IMR-90 (cell line): ENCODE data around the gene PRKCH. TPM values are rescaled to one million over a fixed set of nuclear protein-coding genes. Genes with fewer than 3 reads are reported as not detected.

Experiments
- ATAC-seq: fragments of 200-7000 bp; cut with Tn5 transposase; 2 replicates; pipeline ENCODE4 v1.9.1; 2020; ENCODE audit warnings: low read depth, mild to moderate bottlenecking, moderate library complexity
- BruUV-seq: library from RNA; stranded (reverse); fragments of 400-500 nt; replicated peaks from 2 replicates; lab custom pipeline; 2021; lab: Mats Ljungman, UMichigan
- CTCF ChIA-PET: fragments of 300-600 bp; formaldehyde crosslinking; extraction: SDS; loops from one replicate; lab custom pipeline; 2021; ENCODE audit warnings: antibody characterized with exemption; lab: Yijun Ruan, JAX
- POLR2A ChIA-PET: fragments of 300-600 bp; sonication (Branson Sonifier 250); formaldehyde crosslinking; loops from one replicate; lab custom pipeline; 2022; ENCODE audit warnings: antibody characterized with exemption; ENCODE audit not compliant: unreplicated experiment; lab: Charles Lee
- DNase-seq: peaks from one replicate; pipeline ENCODE4 v3.0.0; 2013
- H2AFZ ChIP-seq: replicated peaks from 2 replicates; pipeline ENCODE3; 2013; ENCODE audit warnings: low read length, mild to moderate bottlenecking; ENCODE audit not compliant: poor library complexity
- H2AK5ac ChIP-seq: 2 replicates; pipeline ENCODE4 v1.6.1; 2013; ENCODE audit warnings: low read depth, low read length, inconsistent platforms
- H2AK9ac ChIP-seq: replicated peaks from 2 replicates; pipeline ENCODE3; 2013; ENCODE audit warnings: mild to moderate bottlenecking, low read depth, low read length, moderate library complexity; ENCODE audit not compliant: poor library complexity
- H2BK120ac ChIP-seq: 2 replicates; pipeline ENCODE4 v1.6.1; 2013; ENCODE audit warnings: low read depth, low read length, inconsistent platforms
- H2BK15ac ChIP-seq: 3 replicates; pipeline ENCODE4 v1.6.1; 2013; ENCODE audit warnings: low read depth, low read length, inconsistent platforms
- H2BK20ac ChIP-seq: 2 replicates; pipeline ENCODE4 v1.6.1; 2013; ENCODE audit warnings: low read depth, mild to moderate bottlenecking, inconsistent platforms, low read length, moderate library complexity
- H2BK5ac ChIP-seq: 2 replicates; pipeline ENCODE4 v1.6.1; 2013; ENCODE audit warnings: mild to moderate bottlenecking, low read depth, low read length, inconsistent platforms; ENCODE audit not compliant: poor library complexity, severe bottlenecking
- H3K14ac ChIP-seq: replicated peaks from 2 replicates; pipeline ENCODE4 v1.6.1; 2013; ENCODE audit warnings: low read depth, low read length, inconsistent platforms
- H3K18ac ChIP-seq: 2 replicates; pipeline ENCODE4 v1.6.1; 2013; ENCODE audit warnings: low read depth, low read length, control low read depth
- H3K23ac ChIP-seq: 2 replicates; pipeline ENCODE4 v1.6.1; 2013; ENCODE audit warnings: low read depth, low read length, inconsistent platforms
- H3K27ac ChIP-seq: 2 replicates; pipeline ENCODE4 v1.5.1; 2013; ENCODE audit warnings: mild to moderate bottlenecking, control low read depth, low read length; ENCODE audit not compliant: insufficient read depth
- H3K27me3 ChIP-seq: 2 replicates; pipeline ENCODE4 v1.6.1; 2013; ENCODE audit warnings: low read length; ENCODE audit not compliant: control insufficient read depth, insufficient read depth
- H3K36me3 ChIP-seq: 2 replicates; pipeline ENCODE4 v1.6.1; 2013; ENCODE audit warnings: low read length, mixed read lengths; ENCODE audit not compliant: control insufficient read depth, insufficient read depth
- H3K4ac ChIP-seq: 2 replicates; pipeline ENCODE4 v1.6.1; 2013; ENCODE audit warnings: low read depth, low read length, inconsistent platforms
- H3K4me1 ChIP-seq: 2 replicates; pipeline ENCODE4 v1.6.1; 2013; ENCODE audit warnings: low read length, mixed read lengths; ENCODE audit not compliant: control insufficient read depth, insufficient read depth
- H3K4me2 ChIP-seq: 2 replicates; pipeline ENCODE4 v1.6.1; 2013; ENCODE audit warnings: low read depth, mild to moderate bottlenecking, control low read depth, low read length, moderate library complexity
- H3K4me3 ChIP-seq: 2 replicates; pipeline ENCODE4 v1.5.1; 2013; ENCODE audit warnings: low read depth, mild to moderate bottlenecking, control low read depth, low read length, moderate library complexity; ENCODE audit not compliant: insufficient read depth
- H3K56ac ChIP-seq: 2 replicates; pipeline ENCODE4 v1.6.1; 2013; ENCODE audit warnings: low read length, inconsistent platforms; ENCODE audit not compliant: insufficient read depth; ENCODE audit errors: extremely low read depth
- H3K79me1 ChIP-seq, 2 experiments: 2 replicates each; pipeline ENCODE4 v1.6.1; 2013; ENCODE audit warnings: low read length in 2 of 2, inconsistent platforms in 1 of 2, low read depth in 1 of 2
- H3K9ac ChIP-seq: 2 replicates; pipeline ENCODE4 v1.6.1; 2013; ENCODE audit warnings: low read depth, low read length, control low read depth
- H3K9me1 ChIP-seq: 2 replicates; pipeline ENCODE4 v1.6.1; 2013; ENCODE audit warnings: low read length, inconsistent platforms; ENCODE audit not compliant: insufficient read depth
- H3K9me3 ChIP-seq: 2 replicates; pipeline ENCODE4 v1.6.1; 2013; ENCODE audit warnings: low read length; ENCODE audit not compliant: control insufficient read depth, insufficient read depth
- H4K20me1 ChIP-seq: 2 replicates; pipeline ENCODE4 v1.6.1; 2013; ENCODE audit warnings: low read length, inconsistent platforms; ENCODE audit not compliant: insufficient read depth
- H4K5ac ChIP-seq: 2 replicates; pipeline ENCODE4 v1.6.1; 2013; ENCODE audit warnings: mild to moderate bottlenecking, low read depth, low read length, control low read depth
- H4K8ac ChIP-seq, 2 experiments: 2 replicates each; pipeline ENCODE4 v1.6.1; 2013; ENCODE audit warnings: low read depth in 2 of 2, low read length in 2 of 2, control low read depth in 1 of 2, inconsistent platforms in 1 of 2
- H4K91ac ChIP-seq: 2 replicates; pipeline ENCODE4 v1.6.1; 2013; ENCODE audit warnings: low read depth, low read length, inconsistent platforms; ENCODE audit not compliant: insufficient read depth
- FOS ChIP-seq: fragments of 150-350 bp; IDR thresholded peaks from 2 replicates; pipeline ENCODE4 v1.6.1; 2016; ENCODE audit warnings: low read depth, low read length
- MAFK ChIP-seq: IDR thresholded peaks from 2 replicates; pipeline ENCODE4 v1.6.1; 2012; ENCODE audit warnings: low read depth, low read length, improper control_type of control experiment
- POLR2A ChIP-seq: IDR thresholded peaks from 2 replicates; pipeline ENCODE4 v1.6.1; 2012; ENCODE audit warnings: mild to moderate bottlenecking, low read depth, low read length
- RAD21 ChIP-seq: IDR thresholded peaks from 2 replicates; pipeline ENCODE4 v1.6.1; 2012; ENCODE audit warnings: low read length, improper control_type of control experiment
- RCOR1 ChIP-seq: IDR thresholded peaks from 2 replicates; pipeline ENCODE4 v1.6.1; 2012; ENCODE audit warnings: mild to moderate bottlenecking, low read length, improper control_type of control experiment; ENCODE audit not compliant: insufficient replicate concordance
- WGBS, 2 experiments: methylation state at CpG; one replicate each; pipeline versions ENCODE4 v1.1.5 to v1.1.7; 2013; ENCODE audit warnings: missing lambda C conversion rate in 2 of 2; ENCODE audit not compliant: insufficient read length in 1 of 2; ENCODE audit errors: extremely low coverage in 2 of 2; 5-methylcytosine and 5-hydroxymethylcytosine counted together
- dilution Hi-C: fragments of 300-500 bp; cut with HindIII; formaldehyde crosslinking; loops from one replicate; pipeline ENCODE4 v1.14.3; 2018; ENCODE audit warnings: low sequenced_read_pairs; ENCODE audit not compliant: unreplicated experiment
- in situ Hi-C: fragments of 300-500 bp; cut with MboI; formaldehyde crosslinking; loops from 3 replicates; pipeline ENCODE4 v1.14.3; 2019; ENCODE audit warnings: low sequenced_read_pairs, inconsistent platforms, mixed read lengths
- intact Hi-C: fragments of 100-400 bp; cut with micrococcal nuclease; formaldehyde crosslinking; loops from 2 replicates; pipeline ENCODE4 v1.10.0; 2022
- polyA plus RNA-seq, 3 experiments: library from polyadenylated mRNA; depleted of rRNA; stranded (reverse); fragments of >200 nt; gene quantifications; 2 replicates each; pipeline ENCODE4 v1.2.3, GENCODE V29; 2012; ENCODE audit warnings: low replicate concordance in 1 of 3
- total RNA-seq: library from RNA; depleted of rRNA; stranded (reverse); fragments of >200 nt; gene quantifications from 2 replicates; pipeline ENCODE4 v1.2.3, GENCODE V29; 2012

Gene PRKCH
- total and polyA plus RNA-seq, 2 of the 4 experiments (the other 2 are of a cell fraction), result 1.6 to 2.3 TPM

DNA sequence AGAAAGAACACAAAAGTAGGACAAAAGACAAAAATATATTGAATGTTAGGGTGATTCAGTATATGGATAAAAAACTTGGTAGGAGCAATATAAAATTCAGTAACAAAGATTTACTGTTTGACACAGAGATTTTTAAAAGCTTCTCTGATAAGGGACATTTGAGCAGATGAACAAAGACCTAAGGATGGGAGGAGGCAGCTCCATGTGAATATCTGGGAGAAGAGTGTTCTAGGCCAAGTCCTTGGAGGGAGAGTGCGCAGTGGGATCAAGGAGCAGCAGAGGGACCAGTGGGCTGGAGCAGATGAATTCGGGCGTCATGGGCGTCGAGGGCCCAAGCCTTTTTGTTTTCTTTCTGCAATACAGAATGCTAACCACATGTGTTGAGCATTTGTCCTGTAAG, 174.4 kb downstream of the PRKCH start:
- H3K18ac ChIP-seq, result no peak overlapping the region
- CTCF ChIA-PET, result no interaction called here
- peaks cover 20% of the 10 kb centered on the region for H3K4me1 ChIP-seq
- WGBS, 2 experiments, result no CpG with 5 or more reads among the region's 5 CpGs
- no peak overlapping the region for H3K4me3 ChIP-seq
- no peak overlapping the region for H3K56ac ChIP-seq
- dilution Hi-C loops, result no loop called here
- no TSS peak for BruUV-seq
- H4K91ac ChIP-seq, result no peak overlapping the region
- no peaks in the 10 kb centered on the region for H3K36me3 ChIP-seq
- H4K8ac ChIP-seq, result no peak overlapping the region
- no peak overlapping the region for H2BK120ac ChIP-seq
- peaks cover 14% of the 10 kb centered on the region for H3K9me1 ChIP-seq
- H2AFZ ChIP-seq, result no peak overlapping the region
- no peak overlapping the region for H2BK15ac ChIP-seq
- H3K9me3 ChIP-seq, result no peaks in the 10 kb centered on the region
- no peak overlapping the region for H3K27ac ChIP-seq
- no peak overlapping the region for H3K14ac ChIP-seq
- H3K79me1 ChIP-seq, result peaks cover 5 to 8% of the 10 kb centered on the region in 2 experiments; a peak in 2 of 4 replicates
- no peak overlapping the region for H3K4me2 ChIP-seq
- no peak overlapping the region for H3K23ac ChIP-seq
- no peaks in the 10 kb centered on the region for H3K27me3 ChIP-seq
- POLR2A ChIA-PET, result no interaction called here
- H3K9ac ChIP-seq, result no peak overlapping the region
- no peak overlapping the region for H3K4ac ChIP-seq
- intact Hi-C loops, result no loop called here
- H2BK20ac ChIP-seq, result no peak overlapping the region
- H2AK9ac ChIP-seq, result no peak overlapping the region
- DNase-seq, result no peak
- no peaks in the 10 kb centered on the region for H4K20me1 ChIP-seq
- H4K5ac ChIP-seq, result no peak overlapping the region
- ATAC-seq, result no peak
- H2AK5ac ChIP-seq, result no peak overlapping the region
- no peak overlapping the region for H2BK5ac ChIP-seq
- TF ChIP-seq RAD21, result no peak
- no peak for TF ChIP-seq MAFK
- TF ChIP-seq RCOR1, result no peak
- no peak for TF ChIP-seq POLR2A
- no peak for TF ChIP-seq FOS
- in situ Hi-C loops, result no loop called here
